ENCODE data around the gene IFI27L2.

GRCh38 chr14:94110552-94111181, 18.7 kb downstream of the IFI27L2 start, which contains the start of gene IFI27:
- TF ChIP-seq CTCF (conservative IDR thresholded peaks at IDR 0.05) (no peak), ZFX (IDR thresholded peaks at IDR 0.05) (no peak)
